GM18517 (cell line): ENCODE data around the gene MARK3.

ENCODE experiments used
- ATAC-seq: cut with Tn5 transposase; IDR thresholded peaks from one replicate; pipeline ENCODE4 v1.9.1; 2021; ENCODE audit warnings: mild to moderate bottlenecking, moderate library complexity; ENCODE audit not compliant: unreplicated experiment

Gene MARK3

DNA sequence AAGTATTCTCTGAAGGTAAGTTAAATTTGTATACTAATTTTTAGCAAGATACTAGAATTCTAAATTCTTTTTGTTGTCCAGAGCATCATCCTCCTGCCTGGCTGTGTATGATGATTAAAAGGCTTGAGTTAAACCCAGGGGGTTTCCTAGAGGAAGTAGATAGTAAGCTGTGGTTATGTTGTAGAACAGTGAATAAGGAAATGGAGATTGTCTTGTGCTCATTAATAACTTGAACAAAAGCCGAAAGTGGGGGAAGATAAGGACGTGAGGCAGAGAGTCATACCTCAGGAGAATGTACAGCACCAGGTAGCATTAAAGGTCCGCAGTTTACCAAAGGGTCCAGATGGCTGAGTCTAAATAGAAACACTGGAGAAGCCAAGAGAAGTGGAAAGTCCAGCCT is 95.4 kb downstream of the MARK3 start:
- ATAC-seq = peak; percentile 87

DNA sequence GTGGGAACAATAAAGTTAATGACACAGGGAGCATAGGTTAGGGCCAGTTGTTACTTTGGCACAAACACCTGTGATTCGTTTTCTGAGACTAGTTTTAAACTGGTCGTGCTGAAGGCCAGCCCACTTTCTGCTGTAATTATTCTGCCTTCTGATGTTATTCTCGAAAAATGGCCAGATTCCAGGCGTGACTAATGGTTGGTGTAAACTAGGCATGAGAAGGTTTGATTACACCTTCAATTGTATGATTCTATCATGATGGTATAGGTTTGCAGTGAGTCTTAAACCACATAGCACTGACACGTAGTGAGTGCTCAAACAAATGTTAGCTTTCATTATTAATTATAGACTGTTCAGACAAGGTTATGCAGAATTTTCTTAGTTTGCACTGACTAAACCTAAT is 98.4 kb downstream of the MARK3 start:
- ATAC-seq = no peak

DNA sequence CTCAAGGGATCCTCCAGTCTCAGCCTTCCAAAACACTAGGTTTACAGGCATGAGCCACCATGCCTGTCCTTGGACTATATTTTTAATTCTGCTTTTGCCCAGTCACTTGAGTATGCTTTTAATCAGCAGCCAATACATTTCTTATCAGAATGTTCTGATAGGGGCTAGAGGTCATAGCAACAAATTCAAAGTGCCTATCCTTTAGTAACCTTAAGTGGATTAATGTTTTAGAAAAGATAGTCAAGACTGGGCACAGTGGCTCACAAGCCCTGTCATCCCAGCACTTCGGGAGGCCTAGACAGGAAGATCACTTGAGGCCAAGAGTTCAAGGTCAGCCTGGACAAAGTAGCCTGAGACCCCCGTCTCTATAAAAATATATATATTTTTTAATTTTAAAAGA is 100.3 kb downstream of the MARK3 start:
- no peak for ATAC-seq

DNA sequence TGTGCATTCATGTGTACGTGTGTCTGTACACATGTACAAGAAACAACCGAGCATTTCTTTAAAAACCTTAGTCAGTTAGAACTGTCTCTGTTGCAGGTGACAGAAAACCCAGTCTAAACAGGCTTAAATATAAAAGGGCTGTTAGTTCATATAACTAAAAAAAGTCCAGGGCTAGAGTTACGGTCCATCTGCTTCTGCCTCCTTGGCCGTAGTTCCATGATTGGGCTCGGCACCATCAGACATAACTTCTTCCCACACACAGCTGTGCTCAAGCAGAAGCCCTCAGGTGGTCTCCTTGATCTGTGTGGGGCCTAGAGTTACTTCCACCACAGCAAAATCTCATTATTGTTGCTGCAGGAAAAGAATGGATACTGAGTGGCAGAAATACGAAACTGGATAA is 102.9 kb downstream of the MARK3 start:
- no peak for ATAC-seq

DNA sequence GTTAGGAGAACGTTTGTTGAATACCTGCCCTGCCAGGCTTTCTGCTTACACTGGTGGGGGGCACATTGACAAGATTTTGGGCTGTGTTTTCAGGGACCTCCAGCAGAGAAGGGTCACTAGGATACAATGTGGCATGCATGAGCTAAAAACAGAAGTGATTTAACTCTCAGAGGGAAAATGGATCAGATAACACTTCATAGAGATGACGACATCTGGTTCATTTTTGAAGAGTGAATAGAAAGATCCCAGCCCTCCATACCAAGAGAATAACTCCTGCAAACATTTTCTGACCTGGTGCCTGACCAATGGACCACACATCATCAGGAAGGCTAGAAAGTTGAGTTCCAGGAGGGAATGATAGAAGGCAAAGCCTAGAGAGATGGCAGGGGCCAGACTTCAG is 103.7 kb downstream of the MARK3 start:
- ATAC-seq = no peak

DNA sequence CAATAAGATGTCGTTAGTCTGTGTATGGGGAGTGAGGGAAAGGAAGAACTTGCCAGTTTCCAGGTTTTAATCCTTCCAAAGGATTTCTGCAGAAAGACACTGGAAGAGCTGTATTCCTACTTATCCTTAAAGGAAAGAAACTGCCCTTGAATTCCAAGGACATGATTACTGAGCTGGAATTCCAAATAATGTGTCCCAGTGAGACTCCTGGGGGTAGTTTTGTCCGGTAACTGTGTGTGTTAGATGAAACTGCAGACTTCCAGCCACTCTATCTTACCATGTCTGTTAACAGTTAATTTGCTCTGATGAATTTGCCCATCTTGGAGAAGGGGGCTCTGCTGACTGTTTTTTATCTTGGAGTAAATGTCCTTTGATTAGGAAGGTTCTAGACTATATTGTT is 104.4 kb downstream of the MARK3 start:
- ATAC-seq = no peak

DNA sequence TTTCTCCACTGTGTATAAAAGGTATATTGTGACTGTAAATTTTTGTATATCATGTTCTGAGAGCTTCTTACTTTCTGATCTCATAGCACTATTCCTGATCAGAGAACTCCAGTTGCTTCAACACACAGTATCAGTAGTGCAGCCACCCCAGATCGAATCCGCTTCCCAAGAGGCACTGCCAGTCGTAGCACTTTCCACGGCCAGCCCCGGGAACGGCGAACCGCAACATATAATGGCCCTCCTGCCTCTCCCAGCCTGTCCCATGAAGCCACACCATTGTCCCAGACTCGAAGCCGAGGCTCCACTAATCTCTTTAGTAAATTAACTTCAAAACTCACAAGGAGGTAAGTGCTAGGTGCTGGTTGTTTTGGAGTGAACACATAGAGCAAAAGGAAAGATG is 106.5 kb downstream of the MARK3 start:
- no peak for ATAC-seq

DNA sequence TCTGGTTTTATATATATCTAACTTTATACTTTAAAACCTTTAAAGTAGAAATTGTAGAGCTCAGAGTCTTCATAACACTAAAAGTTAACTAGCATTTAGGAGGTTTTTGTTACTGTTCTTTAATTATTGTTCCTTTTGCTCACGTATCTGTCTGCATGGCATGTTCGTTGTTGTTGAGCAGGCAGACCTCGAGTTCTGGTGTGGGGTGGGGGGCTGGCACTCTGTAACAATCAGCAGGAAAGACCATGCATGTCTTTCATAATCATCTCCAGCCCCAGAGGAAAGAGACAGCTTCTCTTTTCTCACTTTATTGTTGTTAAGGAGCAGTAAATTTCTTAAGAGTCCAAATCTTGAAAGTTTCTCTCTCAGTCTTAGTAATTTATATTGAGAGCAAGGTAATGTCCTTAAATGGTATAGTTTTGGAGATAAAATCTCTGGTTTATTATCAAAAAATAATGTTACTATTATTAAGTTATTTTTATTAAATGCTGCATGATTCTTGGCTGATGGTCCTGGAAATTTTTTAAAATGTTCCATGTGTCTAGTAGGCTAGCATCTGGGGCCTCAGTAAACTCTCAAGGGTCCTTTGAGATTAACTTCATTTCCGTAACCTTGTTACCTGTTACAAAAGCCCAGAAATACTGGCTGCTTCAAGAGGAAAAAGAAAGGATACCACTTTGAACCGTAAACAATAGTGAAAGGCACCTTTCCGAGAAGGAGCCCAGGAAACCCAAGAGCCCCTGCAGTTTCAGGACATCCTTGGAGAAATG is 107.1 kb downstream of the MARK3 start:
- no peak for ATAC-seq

DNA sequence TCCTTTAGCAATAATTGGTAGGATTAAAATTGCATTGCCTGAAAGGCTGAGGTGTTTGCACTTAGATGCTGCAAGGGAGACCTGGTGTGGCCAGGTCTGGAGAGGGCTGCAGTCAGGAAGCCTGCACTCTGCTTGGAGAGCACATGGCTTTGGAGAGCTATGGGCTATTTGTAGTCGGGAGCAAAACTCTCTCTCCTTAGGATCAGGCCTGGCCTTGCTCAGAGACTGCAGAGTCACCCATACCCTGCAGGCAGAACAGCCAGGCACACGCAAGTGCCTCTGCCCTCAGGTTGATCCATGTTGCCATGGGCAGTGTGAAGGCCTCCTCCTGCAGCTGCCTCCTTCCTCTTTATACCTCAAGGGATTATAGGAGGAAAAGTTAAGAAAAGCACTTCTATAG is 110.6 kb downstream of the MARK3 start:
- no peak for ATAC-seq

DNA sequence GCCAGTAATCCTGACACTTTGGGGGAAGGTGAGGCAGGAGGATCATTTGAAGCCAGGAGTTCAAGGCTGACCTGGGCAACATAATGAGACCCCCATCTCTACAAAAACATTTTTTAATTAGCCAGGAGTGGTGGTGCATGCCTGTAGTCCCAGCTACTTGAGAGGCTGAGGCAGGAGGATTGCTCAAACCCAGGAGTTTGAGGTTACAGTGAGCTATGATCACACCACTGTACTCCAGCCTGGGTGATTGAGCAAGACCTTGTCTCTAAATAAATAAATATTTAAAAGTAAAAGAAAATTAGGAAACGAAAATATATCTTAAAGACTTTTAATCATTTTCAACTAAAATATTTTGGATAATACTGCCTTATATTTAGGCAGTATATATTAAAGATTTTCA is 111.6 kb downstream of the MARK3 start:
- ATAC-seq = no peak

DNA sequence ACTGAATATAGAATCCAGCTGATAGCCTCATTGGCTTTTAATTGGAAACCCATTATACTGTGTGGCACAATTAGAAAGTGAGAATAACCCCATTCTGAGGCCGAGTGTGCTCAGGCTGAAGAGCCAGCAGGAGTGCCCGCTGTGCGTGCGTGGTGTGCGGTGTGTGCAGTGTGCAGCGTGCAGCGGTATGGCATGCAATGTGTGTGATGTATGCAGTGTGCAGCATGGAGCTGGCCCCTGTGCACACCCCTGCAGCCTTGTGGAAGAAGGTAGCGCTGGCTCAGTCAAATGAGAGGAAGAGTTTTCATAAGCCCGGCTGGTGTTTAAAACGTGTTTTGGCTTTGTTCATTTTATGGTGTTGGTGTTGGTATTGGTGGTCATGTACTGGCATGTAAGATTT is 114.5 kb downstream of the MARK3 start:
- no peak for ATAC-seq

DNA sequence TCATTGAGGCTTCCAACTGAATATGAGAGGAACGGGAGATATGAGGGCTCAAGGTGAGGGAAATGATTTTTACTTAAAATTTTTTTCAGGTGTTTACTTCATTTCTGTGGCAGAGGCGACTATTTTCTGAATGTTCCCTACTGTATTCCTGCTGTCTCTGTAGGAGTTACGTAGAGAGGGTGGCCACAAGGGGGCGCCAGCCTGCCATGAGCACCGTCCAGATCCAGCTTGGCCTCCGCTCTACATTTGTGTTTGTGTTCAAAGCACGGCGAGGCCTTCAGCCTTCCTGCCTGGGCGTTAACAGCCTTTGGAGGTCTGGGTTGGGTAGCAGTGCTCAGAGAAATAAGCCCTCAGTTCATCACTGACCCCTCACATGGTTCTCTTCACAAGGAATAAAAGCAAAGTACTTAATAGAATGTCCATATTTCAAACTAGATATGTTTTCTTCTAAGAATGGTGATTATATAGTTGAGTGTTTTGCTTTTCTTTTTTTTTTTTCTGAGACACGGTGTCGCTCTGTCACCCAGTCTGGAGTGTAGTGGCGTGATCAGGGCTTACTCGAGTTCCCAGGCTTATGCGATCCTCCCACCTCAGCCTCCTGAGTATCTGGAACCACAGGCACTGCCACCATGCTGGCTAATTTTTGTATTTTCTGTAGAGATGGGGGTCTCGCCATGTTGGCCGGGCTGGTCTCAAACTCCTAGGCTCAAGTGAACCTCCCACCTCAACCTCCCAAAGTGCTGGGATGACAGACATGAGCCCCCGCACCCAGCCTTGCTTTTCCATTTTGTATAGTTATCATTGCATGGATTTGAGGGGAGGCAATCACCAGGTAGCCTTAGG is 115.2 kb downstream of the MARK3 start:
- ATAC-seq = no peak

DNA sequence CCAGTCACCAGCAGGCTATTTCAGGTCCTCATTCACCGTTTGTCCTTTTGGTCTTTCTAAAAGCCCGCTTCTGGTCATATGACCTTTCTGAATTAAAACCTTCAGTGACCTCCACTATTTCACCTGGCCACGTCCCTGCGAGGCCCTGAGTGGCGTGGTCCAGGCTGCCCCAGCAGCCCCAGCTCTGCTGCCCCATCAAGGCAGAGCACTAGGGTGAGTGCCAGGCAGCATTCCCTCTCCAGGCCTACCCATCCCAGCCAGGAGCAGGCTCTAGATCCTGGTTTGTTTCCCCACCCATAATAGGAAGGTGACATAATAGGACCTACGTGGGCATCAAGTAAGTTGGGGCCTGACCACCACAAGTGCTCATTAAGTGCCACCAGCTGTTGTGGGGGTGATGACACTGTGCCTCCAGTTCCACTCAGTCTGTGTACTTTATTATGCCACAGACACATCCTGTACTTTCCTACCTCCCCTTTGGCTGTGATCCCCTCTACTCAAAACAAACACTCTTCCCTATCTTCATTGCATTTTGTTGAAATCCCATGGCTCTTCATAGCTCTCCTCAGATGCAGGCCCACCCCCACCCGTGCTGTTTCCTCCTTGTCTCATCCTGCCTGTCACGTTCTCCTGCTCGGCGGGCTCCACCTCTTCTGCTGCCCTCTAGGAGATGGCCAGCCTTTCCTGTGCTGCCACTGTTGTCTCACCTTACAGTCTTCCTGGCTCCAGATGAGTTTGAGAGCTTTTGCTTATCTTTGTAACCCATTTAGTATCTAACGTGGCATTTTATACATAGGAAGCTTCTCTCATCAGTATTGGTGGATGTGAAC is 116.0 kb downstream of the MARK3 start:
- no peak for ATAC-seq

DNA sequence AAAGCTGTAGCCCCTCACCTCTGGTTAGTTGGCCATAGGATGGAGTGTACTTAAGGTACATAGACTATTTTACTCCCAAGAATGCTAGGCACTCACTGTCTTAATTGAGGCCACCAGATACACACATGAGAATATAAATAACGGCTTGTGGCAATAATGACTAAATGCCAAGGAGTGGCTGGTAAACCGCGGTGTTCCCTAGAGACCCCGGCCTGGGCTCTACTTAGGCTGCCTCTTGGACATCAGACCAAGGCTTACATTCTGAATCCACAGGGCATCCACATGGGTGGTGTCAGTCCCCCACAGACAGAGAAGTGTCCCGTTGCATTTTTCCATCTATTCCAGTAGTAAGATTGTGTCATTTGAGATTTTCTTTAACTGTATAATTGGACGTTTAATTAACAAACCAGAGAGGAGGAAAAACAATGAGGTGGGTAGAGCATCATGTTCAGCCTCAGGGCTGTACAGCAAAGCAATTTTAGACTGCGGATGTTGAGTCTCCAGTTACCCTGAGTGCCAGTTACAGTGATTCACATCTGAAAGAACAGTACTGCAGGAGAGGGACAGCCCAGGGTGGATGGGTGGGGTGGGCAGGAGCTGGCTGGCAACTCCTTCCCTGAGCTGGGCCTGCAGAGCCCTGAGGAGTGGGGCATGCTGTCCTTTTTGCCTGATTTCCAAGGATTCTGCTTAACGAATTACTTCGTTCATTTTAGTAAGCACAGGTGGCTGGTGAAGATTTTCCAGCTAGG is 116.9 kb downstream of the MARK3 start:
- no peak for ATAC-seq

DNA sequence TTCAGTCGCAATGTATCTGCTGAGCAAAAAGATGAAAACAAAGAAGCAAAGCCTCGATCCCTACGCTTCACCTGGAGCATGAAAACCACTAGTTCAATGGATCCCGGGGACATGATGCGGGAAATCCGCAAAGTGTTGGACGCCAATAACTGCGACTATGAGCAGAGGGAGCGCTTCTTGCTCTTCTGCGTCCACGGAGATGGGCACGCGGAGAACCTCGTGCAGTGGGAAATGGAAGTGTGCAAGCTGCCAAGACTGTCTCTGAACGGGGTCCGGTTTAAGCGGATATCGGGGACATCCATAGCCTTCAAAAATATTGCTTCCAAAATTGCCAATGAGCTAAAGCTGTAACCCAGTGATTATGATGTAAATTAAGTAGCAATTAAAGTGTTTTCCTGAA is 117.7 kb downstream of the MARK3 start:
- ATAC-seq = no peak

DNA sequence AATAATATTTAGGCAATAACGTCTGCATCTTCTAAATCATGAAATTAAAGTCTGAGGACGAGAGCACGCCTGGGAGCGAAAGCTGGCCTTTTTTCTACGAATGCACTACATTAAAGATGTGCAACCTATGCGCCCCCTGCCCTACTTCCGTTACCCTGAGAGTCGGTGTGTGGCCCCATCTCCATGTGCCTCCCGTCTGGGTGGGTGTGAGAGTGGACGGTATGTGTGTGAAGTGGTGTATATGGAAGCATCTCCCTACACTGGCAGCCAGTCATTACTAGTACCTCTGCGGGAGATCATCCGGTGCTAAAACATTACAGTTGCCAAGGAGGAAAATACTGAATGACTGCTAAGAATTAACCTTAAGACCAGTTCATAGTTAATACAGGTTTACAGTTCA is 118.1 kb downstream of the MARK3 start:
- no peak for ATAC-seq

DNA sequence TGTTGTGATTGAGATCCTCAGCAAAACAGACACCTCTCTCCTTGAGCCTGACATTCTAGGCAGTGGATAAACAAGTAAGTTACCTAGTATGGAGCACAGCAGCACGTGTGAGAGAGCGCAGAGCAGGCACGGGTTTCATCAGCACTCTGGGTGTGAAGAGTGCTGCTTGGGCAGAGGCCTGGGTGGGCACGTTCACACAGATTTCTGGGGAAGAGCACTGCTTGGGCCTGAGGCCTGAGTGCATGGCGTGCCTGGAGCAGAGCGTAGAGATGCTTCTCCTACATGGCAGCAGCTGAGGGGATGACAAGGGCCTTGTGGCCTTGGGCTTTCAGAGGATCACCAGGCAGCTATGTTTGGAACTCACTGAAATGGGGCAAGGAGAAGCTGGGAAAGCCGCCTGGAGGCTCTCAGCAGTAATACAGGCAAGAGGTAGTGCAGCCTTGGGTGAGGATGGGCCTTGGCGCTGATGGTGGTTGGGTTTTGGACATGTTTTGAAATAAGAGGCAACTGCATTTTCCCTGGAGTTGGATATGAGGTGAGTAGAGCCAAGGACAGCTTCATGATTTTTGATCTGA is 119.9 kb downstream of the MARK3 start:
- no peak for ATAC-seq

DNA sequence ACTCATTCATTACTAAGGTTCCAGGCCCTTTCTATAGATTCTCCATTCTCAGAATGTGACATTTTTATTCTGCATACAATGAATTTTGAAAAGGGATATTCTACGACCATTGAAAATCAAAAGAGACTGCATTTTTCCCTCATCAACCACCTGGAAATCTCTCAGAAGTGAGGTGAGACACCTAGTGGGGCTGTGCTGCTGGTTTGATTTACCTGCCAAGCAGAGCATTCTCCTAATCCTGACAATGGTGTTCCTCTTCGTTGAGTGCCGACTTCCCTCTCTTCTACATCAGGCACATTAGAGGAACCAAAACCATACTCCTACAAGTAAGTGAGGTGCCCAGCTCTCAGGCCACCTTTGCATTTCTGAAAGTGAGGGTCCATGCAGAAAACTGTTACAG is 122.5 kb downstream of the MARK3 start:
- no peak for ATAC-seq

DNA sequence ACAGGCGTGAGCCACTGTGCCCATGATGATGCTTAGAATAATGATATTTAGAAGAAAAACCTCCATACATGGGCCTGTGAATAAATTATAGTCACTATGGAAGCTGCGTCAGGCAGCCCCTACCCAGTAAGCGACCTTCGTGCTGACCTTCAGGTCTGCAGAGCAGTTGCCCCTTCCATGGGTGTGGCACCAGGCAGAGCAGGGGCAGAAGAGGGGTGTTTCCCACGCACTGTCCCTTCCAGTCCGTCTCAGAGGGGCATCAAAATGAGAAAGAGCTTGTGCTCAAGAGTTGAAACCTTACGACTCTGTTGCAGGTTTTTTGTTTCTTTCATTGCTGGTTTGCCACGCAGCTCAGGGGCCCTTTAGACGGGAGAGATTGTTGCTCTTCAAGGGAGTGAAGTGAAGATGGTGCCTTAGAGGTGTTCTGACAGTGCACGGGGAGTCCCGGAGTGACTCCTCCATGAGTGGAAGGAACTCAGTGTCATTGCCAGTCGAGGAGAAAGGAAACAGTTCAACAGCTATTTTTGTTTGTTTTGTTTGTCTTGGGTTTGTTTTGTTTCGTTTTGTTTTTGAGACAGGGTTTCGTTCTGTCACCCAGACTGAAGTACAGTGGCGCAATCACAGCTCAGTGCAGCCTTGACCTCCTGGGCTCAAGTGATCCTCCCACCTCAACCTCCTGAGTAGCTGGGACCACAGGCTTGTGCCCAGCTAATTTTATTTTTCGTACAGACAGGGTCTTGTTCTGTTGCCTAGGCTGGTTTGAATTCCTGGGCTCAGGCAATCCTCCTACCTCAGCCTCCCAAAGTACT is 123.5 kb downstream of the MARK3 start:
- no peak for ATAC-seq
